Fibroblast of villous mesenchyme (primary cell): ENCODE measurements around the gene BET1. TPM values are rescaled to one million over a fixed set of nuclear protein-coding genes. Genes with fewer than 3 reads are reported as not detected.

ENCODE experiments used
- DNase-seq: peaks from one replicate; pipeline ENCODE4 v3.0.0-alpha.2; 2010; ENCODE audit warnings: low read depth
- H3K4me3 ChIP-seq: 2 replicates; pipeline ENCODE4 v1.5.1; 2011; ENCODE audit warnings: low read depth, mild to moderate bottlenecking, low read length
- total RNA-seq: library from RNA; depleted of rRNA; stranded (reverse); fragments of >200 nt; gene quantifications from 2 replicates; pipeline ENCODE4 v1.2.3, GENCODE V29; 2012
- TF ChIP-seq, protein P1 (sequence below): IDR thresholded peaks from 2 replicates; pipeline ENCODE4 v1.5.1; 2012; ENCODE audit warnings: low read depth, mild to moderate bottlenecking, low read length; ENCODE audit not compliant: insufficient read depth

Gene BET1
- total RNA-seq, 1 donor = 44.5 TPM

- DNase-seq = no peak
- no peak overlapping the region for H3K4me3 ChIP-seq
- TF ChIP-seq, protein P1, sequence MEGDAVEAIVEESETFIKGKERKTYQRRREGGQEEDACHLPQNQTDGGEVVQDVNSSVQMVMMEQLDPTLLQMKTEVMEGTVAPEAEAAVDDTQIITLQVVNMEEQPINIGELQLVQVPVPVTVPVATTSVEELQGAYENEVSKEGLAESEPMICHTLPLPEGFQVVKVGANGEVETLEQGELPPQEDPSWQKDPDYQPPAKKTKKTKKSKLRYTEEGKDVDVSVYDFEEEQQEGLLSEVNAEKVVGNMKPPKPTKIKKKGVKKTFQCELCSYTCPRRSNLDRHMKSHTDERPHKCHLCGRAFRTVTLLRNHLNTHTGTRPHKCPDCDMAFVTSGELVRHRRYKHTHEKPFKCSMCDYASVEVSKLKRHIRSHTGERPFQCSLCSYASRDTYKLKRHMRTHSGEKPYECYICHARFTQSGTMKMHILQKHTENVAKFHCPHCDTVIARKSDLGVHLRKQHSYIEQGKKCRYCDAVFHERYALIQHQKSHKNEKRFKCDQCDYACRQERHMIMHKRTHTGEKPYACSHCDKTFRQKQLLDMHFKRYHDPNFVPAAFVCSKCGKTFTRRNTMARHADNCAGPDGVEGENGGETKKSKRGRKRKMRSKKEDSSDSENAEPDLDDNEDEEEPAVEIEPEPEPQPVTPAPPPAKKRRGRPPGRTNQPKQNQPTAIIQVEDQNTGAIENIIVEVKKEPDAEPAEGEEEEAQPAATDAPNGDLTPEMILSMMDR = no peak
Observed at GRCh38 chr7:94015538-94015937, 11.4 kb upstream of the BET1 start.

DNA sequence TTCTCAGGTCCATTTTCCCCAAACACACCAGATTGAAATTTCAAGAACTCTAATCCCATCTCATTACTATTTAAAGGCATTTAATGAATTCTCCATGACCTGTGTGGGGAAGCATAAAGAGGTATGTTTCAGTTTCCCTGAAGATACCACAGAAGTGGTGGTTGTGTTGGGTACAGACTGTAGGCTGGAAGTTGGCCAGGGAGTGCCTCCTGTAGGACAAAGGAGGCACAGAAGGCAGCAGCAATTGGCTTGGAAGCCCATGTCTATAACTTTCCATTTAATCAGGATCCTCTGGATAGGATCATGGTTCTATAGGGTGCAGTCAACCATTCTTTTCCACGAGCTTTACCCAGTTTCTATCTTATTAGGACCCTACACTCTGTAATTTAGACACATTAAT is 8.6 kb upstream of the BET1 start:
- no peak overlapping the region for H3K4me3 ChIP-seq
- TF ChIP-seq, protein P1 = no peak
- no peak for DNase-seq

- TF ChIP-seq, protein P1 = no peak
- no peak overlapping the region for H3K4me3 ChIP-seq
- no peak for DNase-seq
Observed at GRCh38 chr7:94011714-94012353, 7.7 kb upstream of the BET1 start.

- H3K4me3 ChIP-seq = no peak overlapping the region
- TF ChIP-seq, protein P1 = no peak
- no peak for DNase-seq
Observed at GRCh38 chr7:94008537-94008936, 4.4 kb upstream of the BET1 start.

GRCh38 chr7:94005753-94006152 is 1.6 kb upstream of the BET1 start:
- TF ChIP-seq, protein P1 = no peak
- no peak overlapping the region for H3K4me3 ChIP-seq
- no peak for DNase-seq

GRCh38 chr7:94003446-94004023 is 620 bp downstream of the BET1 start:
- TF ChIP-seq, protein P1 = no peak
- DNase-seq = peak; percentile 57
- peak overlapping the region; percentile 95 for H3K4me3 ChIP-seq
